Osteoblast (primary cell): ENCODE measurements around the gene TMF1. TPM values are rescaled to one million over a fixed set of nuclear protein-coding genes. Genes with fewer than 3 reads are reported as not detected.

Experiments used
- DNase-seq: peaks from one replicate; pipeline ENCODE4 v3.0.0; 2011; ENCODE audit warnings: low spot score, mixed read lengths; ENCODE audit not compliant: insufficient read length; ENCODE audit errors: missing footprints
- H2AFZ ChIP-seq: 2 replicates; pipeline ENCODE4 v1.6.0; 2011; ENCODE audit warnings: mild to moderate bottlenecking, low read length
- H3K27ac ChIP-seq: 2 replicates; pipeline ENCODE4 v1.5.1; 2011; ENCODE audit warnings: mild to moderate bottlenecking, low read depth, low read length, moderate library complexity
- H3K27me3 ChIP-seq: 2 replicates; pipeline ENCODE4 v1.6.0; 2012; ENCODE audit warnings: mild to moderate bottlenecking, control low read depth, inconsistent platforms, low read length, moderate library complexity; ENCODE audit not compliant: insufficient read depth
- H3K36me3 ChIP-seq: 2 replicates; pipeline ENCODE4 v1.5.1; 2011; ENCODE audit warnings: mild to moderate bottlenecking, low read length, control low read depth, moderate library complexity; ENCODE audit not compliant: insufficient read depth
- H3K4me1 ChIP-seq: 2 replicates; pipeline ENCODE4 v1.5.1; 2011; ENCODE audit warnings: mild to moderate bottlenecking, low read length, control low read depth, moderate library complexity; ENCODE audit not compliant: insufficient read depth
- H3K4me2 ChIP-seq: 2 replicates; pipeline ENCODE4 v1.6.0; 2011; ENCODE audit warnings: mild to moderate bottlenecking, low read length; ENCODE audit not compliant: insufficient read depth
- H3K4me3 ChIP-seq: fragments of 200-600 bp; sonication (generic); 3 replicates; pipeline ENCODE4 v1.5.1; 2012; ENCODE audit warnings: mild to moderate bottlenecking, low read length, inconsistent platforms; ENCODE audit not compliant: insufficient read depth
- H3K79me2 ChIP-seq: 2 replicates; pipeline ENCODE4 v1.6.0; 2012; ENCODE audit warnings: mild to moderate bottlenecking, low read length, control low read depth, inconsistent platforms; ENCODE audit not compliant: insufficient read depth
- H3K9me3 ChIP-seq: 2 replicates; pipeline ENCODE4 v1.5.1; 2011; ENCODE audit warnings: low read depth, low read length, control low read depth
- H4K20me1 ChIP-seq: 2 replicates; pipeline ENCODE4 v1.6.0; 2012; ENCODE audit warnings: mild to moderate bottlenecking, low read length, control low read depth; ENCODE audit not compliant: insufficient read depth
- CTCF ChIP-seq: IDR thresholded peaks from 2 replicates; pipeline ENCODE4 v1.5.1; 2011; ENCODE audit warnings: mild to moderate bottlenecking, low read depth, low read length, moderate library complexity; ENCODE audit errors: extremely low read depth
- total RNA-seq: library from RNA; depleted of rRNA; stranded (reverse); fragments of >200 nt; gene quantifications from 2 replicates; pipeline ENCODE4 v1.2.3, GENCODE V29; 2012

The TMF1 gene
- total RNA-seq, 1 donor = 45.6 TPM

GRCh38 chr3:69005071-69005790 lies 46.9 kb downstream of the TMF1 start:
- no peak overlapping the region for H2AFZ ChIP-seq
- peak; percentile 71 for DNase-seq
- H3K36me3 ChIP-seq = peaks cover 68% of the 10 kb centered on the region
- H3K27me3 ChIP-seq = no peaks in the 10 kb centered on the region
- peaks cover 32% of the 10 kb centered on the region for H3K4me1 ChIP-seq
- peaks cover 4% of the 10 kb centered on the region for H3K79me2 ChIP-seq
- H4K20me1 ChIP-seq = no peaks in the 10 kb centered on the region
- peak overlapping the region; percentile 47 for H3K4me2 ChIP-seq
- no peak for TF ChIP-seq CTCF
- no peaks in the 10 kb centered on the region for H3K9me3 ChIP-seq
- peak overlapping the region; percentile 50 for H3K27ac ChIP-seq
- H3K4me3 ChIP-seq = no peak overlapping the region

- peaks cover under 1% of the 10 kb centered on the region for H4K20me1 ChIP-seq
- no peak overlapping the region for H3K4me3 ChIP-seq
- peaks cover 65% of the 10 kb centered on the region for H3K36me3 ChIP-seq
- H2AFZ ChIP-seq = no peak overlapping the region
- H3K27ac ChIP-seq = no peak overlapping the region
- H3K4me1 ChIP-seq = peaks cover 30% of the 10 kb centered on the region
- peaks cover 4% of the 10 kb centered on the region for H3K79me2 ChIP-seq
- DNase-seq = no peak
- H3K27me3 ChIP-seq = no peaks in the 10 kb centered on the region
- no peak for TF ChIP-seq CTCF
- H3K9me3 ChIP-seq = no peaks in the 10 kb centered on the region
- no peak overlapping the region for H3K4me2 ChIP-seq
These were observed 48.0 kb downstream of the TMF1 start for GRCh38 chr3:69004138-69004537.

- no peak overlapping the region for H2AFZ ChIP-seq
- DNase-seq = no peak
- peaks cover 75% of the 10 kb centered on the region for H3K36me3 ChIP-seq
- no peak overlapping the region for H3K4me3 ChIP-seq
- no peaks in the 10 kb centered on the region for H3K9me3 ChIP-seq
- peak overlapping the region; percentile 30 for H3K27ac ChIP-seq
- H3K79me2 ChIP-seq = no peaks in the 10 kb centered on the region
- H3K4me2 ChIP-seq = no peak overlapping the region
- no peak for TF ChIP-seq CTCF
- H3K27me3 ChIP-seq = no peaks in the 10 kb centered on the region
- peaks cover 21% of the 10 kb centered on the region for H3K4me1 ChIP-seq
- peaks cover 12% of the 10 kb centered on the region for H4K20me1 ChIP-seq
These were observed 52.5 kb downstream of the TMF1 start for GRCh38 chr3:68999605-69000004.

GRCh38 chr3:68999158-68999557 lies 53.0 kb downstream of the TMF1 start:
- H3K27me3 ChIP-seq = no peaks in the 10 kb centered on the region
- H3K27ac ChIP-seq = peak overlapping the region; percentile 30
- peaks cover 12% of the 10 kb centered on the region for H4K20me1 ChIP-seq
- no peak overlapping the region for H3K4me2 ChIP-seq
- no peak overlapping the region for H2AFZ ChIP-seq
- peaks cover 74% of the 10 kb centered on the region for H3K36me3 ChIP-seq
- DNase-seq = peak; percentile 48
- H3K79me2 ChIP-seq = no peaks in the 10 kb centered on the region
- H3K4me3 ChIP-seq = no peak overlapping the region
- H3K4me1 ChIP-seq = peaks cover 21% of the 10 kb centered on the region
- no peak for TF ChIP-seq CTCF
- no peaks in the 10 kb centered on the region for H3K9me3 ChIP-seq
